Activated gamma-delta T cell (primary cell): ENCODE data around the gene COMMD1.
"Not testable (repeated sequence)": the region's sequence is repeated elsewhere in the genome, so short reads cannot be mapped to it uniquely, and the experiment has no call there.

Experiments used
- DNase-seq: peaks from one replicate; lab custom pipeline; 2025; lab: John Stamatoyannopoulos, UW

COMMD1 gene

DNA sequence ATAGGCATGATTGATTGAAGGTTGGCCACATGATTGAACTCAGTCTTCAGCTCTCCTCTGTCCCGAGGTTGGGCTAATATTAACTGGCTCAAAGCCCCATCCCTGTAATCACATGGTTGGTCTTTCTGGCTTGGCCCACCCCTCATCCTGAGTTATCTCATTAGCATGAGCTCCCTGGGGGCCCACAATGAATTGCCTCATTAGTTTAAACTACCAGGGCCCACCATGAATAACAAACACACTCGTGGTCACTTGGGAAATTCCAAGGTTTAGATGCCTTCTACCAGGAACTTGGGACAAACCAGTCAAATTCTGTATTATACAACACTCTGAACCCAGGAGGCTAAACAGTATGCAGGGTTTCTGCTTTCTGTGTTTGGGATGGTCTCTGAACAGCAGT lies 168.8 kb downstream of the COMMD1 start:
- no peak for DNase-seq

DNA sequence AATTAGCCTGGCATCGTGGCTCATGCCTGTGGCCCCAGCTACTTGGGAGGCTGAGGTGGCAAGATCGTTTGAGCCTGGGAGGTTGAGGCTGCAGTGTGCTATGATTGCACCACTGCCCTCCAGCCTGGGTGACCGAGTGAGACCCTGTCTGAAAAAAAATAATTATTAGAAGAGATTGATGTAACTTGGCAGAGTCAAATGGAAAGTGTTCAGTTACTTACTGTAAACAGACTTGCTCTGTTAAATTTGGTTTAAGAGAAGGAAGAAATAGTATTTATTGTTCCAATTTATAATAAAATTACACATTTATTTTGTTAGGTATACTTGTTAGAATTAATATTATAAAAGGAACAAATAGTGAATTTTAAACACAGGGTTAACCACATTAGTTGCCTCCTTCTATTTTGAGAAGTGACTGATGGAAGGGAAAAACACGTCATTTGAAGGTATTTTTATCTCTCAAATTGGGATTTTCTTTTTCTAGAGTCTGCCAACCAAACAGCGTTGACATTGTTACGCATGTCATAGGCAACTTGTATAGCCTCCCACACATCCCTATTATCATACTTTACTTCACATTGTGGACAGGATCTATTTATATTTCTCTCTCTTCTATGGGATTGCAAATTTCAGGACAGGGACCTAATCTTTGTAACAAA lies 171.6 kb downstream of the COMMD1 start:
- DNase-seq: no peak

DNA sequence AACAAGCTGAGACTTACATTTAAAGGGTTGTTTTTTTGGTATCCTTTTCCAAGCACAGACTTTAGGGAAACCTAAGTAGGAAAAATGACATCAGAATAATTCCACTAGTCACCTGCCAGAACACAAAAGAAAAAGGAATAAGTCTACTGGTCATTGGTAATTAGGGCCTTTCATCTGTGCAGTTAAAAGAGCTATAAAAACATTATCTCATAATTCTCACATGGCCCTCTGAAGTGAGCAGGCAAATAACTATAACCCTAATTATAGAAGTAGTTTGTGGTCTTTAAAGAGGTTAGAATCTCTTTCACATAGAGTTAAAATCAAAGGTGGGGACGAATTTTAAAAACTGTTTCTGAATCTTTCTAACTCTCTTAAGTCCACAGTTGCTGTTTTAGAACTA lies 179.3 kb downstream of the COMMD1 start:
- DNase-seq: no peak

- DNase-seq: no peak
Measured at GRCh38 chr2:62089658-62090057, 184.2 kb downstream of the COMMD1 start.

DNA sequence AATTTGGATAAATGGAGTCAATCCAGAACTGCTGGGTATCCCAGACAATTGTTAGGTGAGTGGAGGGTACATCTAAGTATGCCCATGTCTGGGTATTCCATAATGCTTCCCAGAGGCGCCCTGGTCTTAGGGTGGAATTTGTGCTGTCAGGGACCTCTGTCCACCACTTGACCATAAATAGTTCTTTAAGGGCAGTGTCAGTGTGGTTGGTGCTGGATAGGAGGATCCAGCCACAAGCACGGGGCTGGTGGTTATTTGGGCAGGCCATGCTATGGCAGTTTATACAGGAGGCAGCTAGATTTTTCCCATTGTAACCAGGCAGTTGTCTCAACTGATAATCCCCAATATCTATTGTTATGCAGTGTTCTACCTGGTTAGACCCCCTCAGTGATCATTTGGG lies 186.0 kb downstream of the COMMD1 start:
- no peak for DNase-seq

DNA sequence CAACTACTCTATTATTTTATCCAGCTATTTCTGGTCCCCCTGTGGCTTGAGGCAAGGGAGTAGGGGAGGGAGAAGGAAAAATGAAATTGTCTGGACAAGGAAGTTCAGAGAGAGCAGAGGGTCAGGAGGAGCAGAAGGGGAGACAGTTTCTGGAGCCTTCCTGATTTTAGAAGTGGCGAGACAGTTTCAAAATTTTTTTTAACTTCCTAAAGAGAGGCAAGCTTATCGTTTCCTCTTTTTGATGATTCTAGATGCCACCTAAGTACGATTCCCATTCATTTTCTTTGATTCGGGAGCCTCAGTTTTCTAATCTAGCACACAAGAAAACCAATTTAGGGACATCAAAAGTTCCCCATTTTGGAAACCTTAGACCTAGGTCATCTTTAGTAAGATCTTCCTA lies 193.6 kb downstream of the COMMD1 start:
- no peak for DNase-seq

DNA sequence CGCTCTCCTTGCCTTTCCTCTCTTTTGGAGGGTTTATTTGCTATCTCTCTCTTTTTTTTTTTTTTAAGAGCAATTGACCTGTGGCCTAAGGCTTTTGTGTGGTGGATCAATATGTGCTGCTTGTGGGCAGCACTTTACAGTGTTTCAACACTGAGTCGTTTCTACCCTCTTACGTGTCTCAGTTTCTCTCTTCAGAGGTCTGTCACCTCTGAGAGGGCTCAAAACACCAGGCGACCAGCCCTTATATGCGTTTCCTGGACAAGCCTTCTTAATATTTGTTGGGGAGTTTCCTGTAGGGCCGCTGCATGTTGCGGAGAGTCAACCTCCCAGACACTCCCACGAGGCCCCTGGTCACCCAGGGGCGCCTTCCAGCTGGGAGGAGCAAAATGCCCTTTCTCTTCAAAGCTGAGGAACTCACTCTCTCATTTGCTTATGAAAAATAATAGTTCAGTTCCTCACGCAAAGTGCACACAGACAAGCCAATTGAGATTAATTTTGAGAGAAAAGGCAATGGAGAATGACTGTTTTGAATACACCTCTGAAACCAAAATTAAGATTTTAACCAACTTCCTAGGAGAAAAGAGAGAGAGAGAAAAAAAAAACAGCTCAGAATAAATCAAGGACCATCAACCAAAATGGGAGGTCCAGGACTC lies 194.2 kb downstream of the COMMD1 start:
- DNase-seq: no peak

DNA sequence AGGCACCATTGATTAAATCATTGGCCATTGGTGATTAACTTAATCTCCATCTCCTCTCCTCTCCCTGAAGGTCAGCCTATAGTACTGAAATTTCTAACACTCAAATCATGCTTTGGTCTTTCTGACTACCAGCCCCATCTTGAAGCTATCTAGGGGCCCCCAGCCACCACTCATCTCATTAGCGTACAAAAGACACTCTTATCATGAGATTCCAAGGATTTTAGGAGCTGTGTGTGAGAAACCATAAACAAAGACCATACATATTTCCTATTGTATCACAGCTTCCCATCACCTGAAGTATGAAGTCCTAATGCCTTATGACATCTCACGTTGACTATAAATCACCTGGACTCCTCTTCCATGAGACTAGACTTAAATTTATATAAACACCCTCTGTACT lies 196.4 kb downstream of the COMMD1 start:
- no peak for DNase-seq

GRCh38 chr2:62102402-62102920 lies 197.0 kb downstream of the COMMD1 start:
- DNase-seq: no peak

DNA sequence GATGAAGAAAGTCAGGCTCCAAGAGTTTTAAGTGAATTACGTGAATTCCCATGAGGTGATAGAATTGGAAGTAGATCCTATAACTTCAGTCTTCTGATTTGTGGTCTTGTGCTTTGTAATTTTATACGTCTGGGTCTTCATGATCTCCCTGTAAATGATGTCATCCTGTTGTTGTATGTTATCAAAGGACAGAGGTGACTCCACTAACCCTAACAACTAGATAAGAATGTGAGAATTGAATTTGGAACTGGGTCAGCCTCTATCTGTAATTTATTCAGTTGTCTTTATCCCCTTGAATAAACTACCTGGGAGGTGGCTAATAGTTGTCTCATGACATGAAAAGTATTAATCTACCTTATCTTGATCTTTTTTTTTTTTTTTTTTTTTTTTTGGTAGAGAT lies 204.1 kb downstream of the COMMD1 start:
- no peak for DNase-seq

DNA sequence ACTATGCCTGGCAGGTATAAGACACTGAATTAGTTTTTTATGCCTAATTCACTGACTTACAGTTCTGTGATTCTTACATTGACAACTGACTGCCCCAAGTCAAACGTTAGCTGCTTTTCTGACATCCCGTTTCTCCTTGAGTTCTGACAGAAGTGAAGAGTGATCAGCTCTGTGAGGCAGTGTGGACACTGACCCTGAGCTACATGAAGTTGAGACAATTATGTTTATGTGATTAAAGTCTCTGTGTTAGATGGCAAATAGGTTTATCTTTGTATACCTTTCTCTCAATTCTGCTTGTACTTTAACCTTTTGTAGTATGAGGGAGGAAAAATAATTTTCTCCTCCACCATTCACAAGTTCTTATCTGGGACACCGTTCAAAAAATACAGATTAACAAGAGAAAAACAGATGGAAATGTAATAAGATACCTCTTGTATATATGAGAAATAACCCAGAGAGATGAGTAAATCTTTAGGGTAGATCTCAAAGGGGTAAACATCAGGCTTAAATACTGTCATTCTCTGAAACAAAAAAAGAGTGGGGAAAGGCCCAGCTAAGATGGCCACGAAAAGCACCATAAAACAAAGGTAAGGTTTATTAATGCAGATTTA lies 205.0 kb downstream of the COMMD1 start:
- no peak for DNase-seq

DNA sequence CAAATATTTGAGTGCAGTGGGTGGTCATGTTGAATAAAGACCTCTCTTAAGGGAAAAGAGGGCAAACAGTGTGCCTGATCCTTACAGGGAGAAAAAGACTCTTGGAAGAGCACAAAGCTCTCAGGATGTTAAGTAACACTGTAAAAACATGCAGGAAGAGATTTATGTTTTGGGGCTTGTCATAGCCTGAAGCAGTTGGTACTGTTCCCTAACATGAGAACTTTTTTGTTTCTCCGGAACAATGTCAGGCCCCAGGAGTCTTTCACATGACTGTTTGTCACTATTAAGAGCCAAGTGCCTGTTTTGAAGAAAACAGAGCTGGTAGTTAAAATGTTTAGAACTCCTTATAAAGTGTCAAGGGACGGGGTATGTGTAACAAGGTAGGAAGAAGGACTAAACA lies 206.7 kb downstream of the COMMD1 start:
- DNase-seq: no peak

- DNase-seq: no peak
Measured at GRCh38 chr2:62114564-62114963, 209.1 kb downstream of the COMMD1 start.

GRCh38 chr2:62116983-62117382 lies 211.5 kb downstream of the COMMD1 start:
- no peak for DNase-seq

GRCh38 chr2:62118160-62118559 lies 212.7 kb downstream of the COMMD1 start:
- DNase-seq: no peak

DNA sequence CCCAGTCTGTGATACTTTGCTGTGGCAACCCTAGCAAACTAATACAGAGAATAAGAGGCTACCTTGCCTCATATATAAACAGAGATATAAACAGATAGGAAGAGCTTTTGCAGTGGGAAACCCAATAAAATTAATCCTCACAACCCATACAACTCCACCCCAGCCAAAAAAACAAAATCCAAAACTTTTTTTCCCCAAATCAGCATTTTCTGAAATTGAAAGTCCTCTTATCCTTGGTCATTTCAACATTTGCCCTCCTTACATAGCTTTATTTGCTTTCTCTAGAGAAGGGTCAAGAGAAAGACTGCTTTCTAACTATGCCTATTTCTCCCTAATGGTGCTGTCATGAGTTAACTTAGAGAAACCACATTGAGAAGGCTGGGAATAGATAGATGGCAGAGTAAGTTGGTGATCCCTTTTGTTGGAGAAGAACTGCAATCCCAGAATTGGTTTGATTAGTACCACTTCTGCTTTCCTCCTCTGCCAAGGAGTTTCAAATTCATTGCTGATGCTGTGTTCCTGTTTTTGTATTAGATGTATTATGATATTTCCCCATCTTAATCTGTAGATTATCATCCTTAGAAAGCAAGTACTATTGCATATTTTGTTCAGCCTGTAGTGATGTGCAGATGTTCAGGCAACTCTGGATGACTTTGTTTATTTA lies 214.0 kb downstream of the COMMD1 start:
- DNase-seq: no peak

DNA sequence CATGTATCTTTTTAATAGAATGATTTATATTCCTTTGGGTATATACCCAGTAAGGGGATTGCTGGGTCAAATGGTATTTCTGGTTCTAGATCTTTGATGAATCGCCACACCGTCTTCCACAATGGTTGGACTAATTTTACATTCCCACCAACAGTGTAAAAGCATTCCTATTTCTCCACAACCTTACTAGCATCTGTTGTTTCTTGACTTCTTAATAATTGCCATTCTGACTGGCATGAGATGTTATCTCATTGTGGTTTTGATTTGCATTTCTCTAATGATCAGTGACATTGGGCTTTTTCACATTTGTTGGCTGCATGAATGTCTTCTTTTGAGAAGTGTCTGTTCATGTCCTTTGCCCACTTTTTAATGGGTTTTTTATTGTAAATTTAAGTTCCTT lies 220.8 kb downstream of the COMMD1 start:
- not testable (repeated sequence) for DNase-seq

- DNase-seq: no peak
Measured at GRCh38 chr2:62133320-62133823, 227.9 kb downstream of the COMMD1 start.

- no peak for DNase-seq
Measured at GRCh38 chr2:62136956-62137830, 231.7 kb downstream of the COMMD1 start.

DNA sequence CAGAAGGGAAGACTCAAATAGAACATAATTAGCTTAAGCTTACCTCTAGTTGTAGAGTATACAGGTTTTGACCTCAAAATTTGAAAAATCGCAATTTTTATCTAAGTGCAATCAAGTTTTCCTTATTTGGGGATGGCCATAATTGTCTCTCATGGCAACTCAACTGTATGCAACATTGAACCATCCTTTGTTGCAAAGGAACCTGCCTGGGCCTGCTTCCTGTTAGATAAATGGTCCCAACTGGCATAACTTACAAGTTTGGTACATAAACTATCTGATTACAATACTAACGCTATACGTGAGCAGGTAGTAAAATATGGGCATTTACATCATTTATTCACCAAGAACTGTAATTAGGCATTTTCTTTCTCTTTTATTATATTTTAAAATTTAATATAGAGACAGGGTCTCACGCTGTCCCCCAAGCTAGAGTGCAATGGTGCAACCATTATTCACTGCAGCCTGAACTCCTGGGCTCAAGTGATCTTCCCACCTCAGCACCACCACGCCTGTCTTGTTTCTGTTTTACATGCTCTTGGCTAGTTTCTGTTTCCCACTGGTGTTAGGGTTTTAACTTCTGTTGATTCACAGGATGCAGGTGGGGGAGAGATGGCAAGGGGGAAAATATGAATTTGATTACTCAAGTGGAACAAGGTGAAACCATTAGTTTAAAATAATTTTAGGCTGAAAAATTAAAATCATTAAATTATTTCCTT lies 235.1 kb downstream of the COMMD1 start:
- no peak for DNase-seq
